GM06990 (cell line): ENCODE results near the gene PIWIL1.

Source experiments
- DNase-seq: peaks from one replicate; pipeline ENCODE4 v3.0.0-alpha.2; 2011; ENCODE audit not compliant: insufficient read length; ENCODE audit errors: extremely low read depth
- H3K27me3 ChIP-seq: replicated peaks from 2 replicates; pipeline ENCODE4 v1.6.0; 2011; ENCODE audit warnings: low read length; ENCODE audit not compliant: control insufficient read depth, insufficient read depth
- H3K36me3 ChIP-seq: 2 replicates; pipeline ENCODE4 v1.5.1; 2011; ENCODE audit warnings: low read length; ENCODE audit not compliant: control insufficient read depth, insufficient read depth
- H3K4me3 ChIP-seq: replicated peaks from 2 replicates; pipeline ENCODE4 v1.5.1; 2011; ENCODE audit warnings: low read depth, mild to moderate bottlenecking, control low read depth, low read length
- TF ChIP-seq, protein P1 (sequence below): IDR thresholded peaks from 2 replicates; pipeline ENCODE4 v1.5.1; 2011; ENCODE audit warnings: low read length, control low read depth, mild to moderate bottlenecking, inconsistent platforms; ENCODE audit not compliant: insufficient read depth, poor library complexity, severe bottlenecking

The PIWIL1 gene

DNA sequence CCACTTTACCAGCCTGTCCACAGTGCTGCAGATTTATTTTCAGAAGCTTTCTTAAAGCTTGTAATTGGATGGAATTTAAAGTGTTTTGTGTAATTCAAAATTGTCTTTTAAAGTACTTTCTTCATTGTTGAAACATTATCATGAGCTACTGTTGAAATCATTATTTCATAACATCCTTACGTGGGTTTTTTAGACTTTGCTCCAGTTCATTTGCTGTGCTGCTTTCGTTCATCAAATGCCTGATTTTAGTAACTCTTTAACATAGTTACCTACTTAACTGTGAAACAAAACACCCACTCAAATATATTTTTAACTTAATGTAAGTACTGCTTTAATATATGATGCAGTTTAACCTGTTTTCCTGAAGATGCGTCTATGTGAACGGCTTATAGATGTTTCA lies 47.5 kb downstream of the PIWIL1 start:
- TF ChIP-seq, protein P1, sequence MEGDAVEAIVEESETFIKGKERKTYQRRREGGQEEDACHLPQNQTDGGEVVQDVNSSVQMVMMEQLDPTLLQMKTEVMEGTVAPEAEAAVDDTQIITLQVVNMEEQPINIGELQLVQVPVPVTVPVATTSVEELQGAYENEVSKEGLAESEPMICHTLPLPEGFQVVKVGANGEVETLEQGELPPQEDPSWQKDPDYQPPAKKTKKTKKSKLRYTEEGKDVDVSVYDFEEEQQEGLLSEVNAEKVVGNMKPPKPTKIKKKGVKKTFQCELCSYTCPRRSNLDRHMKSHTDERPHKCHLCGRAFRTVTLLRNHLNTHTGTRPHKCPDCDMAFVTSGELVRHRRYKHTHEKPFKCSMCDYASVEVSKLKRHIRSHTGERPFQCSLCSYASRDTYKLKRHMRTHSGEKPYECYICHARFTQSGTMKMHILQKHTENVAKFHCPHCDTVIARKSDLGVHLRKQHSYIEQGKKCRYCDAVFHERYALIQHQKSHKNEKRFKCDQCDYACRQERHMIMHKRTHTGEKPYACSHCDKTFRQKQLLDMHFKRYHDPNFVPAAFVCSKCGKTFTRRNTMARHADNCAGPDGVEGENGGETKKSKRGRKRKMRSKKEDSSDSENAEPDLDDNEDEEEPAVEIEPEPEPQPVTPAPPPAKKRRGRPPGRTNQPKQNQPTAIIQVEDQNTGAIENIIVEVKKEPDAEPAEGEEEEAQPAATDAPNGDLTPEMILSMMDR, result no peak
- H3K4me3 ChIP-seq, result no peak overlapping the region
- no peaks in the 10 kb centered on the region for H3K27me3 ChIP-seq
- DNase-seq, result no peak
- no peaks in the 10 kb centered on the region for H3K36me3 ChIP-seq

DNA sequence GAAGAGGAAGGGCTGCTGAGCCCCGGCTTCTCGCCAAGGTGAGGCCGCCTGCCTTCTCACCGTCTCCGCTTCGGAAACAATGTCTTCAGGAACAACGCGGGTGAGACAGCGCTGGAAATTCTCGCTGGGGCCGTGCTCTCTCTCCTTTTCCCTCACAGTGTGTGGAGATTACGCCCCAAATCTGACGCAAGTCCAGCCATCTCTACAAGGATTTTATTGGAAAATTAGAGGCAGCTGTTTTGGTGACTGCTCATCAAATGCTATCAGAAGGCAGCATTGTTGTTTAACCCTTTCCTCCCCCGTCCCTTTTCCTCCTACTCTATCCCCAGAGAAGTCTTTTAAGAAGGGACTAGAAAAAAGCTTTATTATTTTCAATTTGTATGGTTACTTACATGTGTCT lies 53.5 kb downstream of the PIWIL1 start:
- Histone ChIP-seq H3K36me3 (no peaks in the 10 kb centered on the region), H3K4me3 (no peak overlapping the region), H3K27me3 (no peaks in the 10 kb centered on the region)
- TF ChIP-seq, protein P1, result no peak
- DNase-seq, result no peak

DNA sequence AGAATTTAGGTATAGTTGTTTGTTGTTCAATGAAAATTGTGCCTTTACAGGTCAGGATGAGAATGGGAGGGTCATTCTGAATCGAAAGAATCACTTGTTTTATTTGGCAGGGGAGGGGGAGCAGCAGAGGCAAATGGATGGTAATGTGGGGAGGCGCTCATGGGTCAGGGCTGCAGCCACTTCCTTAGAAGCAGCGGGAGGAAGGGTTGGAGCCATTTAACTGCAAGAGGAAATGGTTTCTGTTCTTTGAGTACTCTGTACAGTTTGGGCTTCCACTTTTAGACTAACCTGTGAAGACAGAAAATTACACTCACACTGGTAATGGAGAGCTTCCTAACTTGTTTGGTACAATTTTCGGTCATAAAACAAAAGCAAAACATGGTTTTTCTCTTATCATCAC lies 57.2 kb downstream of the PIWIL1 start:
- TF ChIP-seq, protein P1, result no peak
- Histone ChIP-seq H3K4me3 (no peak overlapping the region), H3K27me3 (no peaks in the 10 kb centered on the region), H3K36me3 (no peaks in the 10 kb centered on the region)
- DNase-seq, result no peak

DNA sequence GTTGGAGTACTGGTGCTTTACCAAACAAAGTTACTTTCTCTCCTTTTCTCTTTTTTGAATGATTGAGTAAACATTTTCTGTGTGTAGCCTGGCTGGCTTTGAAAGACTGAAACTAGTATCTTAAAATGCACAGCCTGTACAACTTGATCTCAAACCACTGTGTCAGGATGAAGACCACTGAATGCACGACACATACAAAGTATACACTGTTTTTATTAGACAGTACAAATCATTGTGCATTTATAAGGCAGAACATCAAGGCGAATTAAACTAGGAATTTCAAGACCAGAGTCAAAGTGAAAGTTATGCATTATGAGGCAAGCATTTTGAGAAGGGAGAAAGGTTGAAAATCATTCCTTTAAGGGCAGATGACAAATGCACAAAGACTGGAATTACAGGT lies 59.0 kb downstream of the PIWIL1 start:
- Histone ChIP-seq H3K27me3 (no peaks in the 10 kb centered on the region), H3K4me3 (no peak overlapping the region), H3K36me3 (no peaks in the 10 kb centered on the region)
- TF ChIP-seq, protein P1, result no peak
- no peak for DNase-seq

DNA sequence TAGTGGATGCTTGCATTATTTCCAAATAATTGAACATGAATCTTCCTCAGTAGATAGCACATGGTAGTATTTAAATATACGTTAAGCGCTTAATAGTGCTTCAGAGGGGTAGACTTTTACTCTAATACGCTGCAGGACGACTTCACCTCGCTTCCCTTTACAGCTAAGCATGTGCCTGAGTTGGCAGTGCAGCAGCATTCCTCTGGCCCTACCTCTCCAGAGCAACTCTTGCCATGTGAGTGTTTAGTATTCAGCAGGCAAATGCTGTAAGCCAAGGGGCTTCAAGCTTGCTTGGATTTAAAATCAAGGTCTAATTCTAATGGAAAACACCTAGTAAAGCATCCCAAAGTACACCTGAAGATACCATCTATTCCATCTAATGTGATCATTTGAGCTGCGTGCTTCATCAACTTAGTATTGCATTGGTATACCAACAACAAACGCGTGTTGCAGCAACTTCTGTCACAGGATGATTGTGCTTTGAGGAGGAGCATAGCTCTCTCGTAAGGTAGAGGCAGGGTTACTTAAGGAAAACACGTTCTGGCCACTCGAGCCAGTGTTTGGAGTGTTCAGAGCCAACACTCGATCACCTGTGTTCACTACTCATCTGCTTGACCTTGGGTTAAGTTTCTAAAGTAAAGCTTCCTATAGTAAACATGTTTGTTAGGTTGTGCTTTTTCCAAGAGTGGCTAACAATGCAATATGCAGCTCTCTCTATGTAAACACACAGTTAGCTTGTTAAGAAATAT lies 60.6 kb downstream of the PIWIL1 start:
- no peak for DNase-seq
- Histone ChIP-seq H3K27me3 (no peaks in the 10 kb centered on the region), H3K4me3 (no peak overlapping the region), H3K36me3 (no peaks in the 10 kb centered on the region)
- TF ChIP-seq, protein P1, result no peak

DNA sequence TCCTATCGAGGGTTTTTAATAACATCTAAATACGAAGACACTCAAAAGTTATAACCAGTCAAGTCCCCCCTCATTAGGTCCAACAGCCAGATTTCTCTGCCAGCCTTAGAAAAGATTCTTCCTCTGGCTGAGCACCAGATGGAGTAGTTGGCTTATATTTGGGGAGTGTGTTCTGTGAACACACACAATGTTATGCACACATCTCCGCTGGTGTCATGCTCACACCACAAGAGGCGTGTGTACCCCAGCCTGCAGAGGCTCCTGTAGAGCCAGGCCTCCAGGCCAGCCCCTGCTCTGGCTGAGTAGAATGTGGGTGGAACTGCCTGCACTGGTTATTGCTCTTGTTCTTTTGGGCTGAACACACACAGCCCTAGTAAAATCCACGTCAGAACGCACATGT lies 64.0 kb downstream of the PIWIL1 start:
- Histone ChIP-seq H3K36me3 (no peaks in the 10 kb centered on the region), H3K27me3 (no peaks in the 10 kb centered on the region), H3K4me3 (no peak overlapping the region)
- no peak for DNase-seq
- TF ChIP-seq, protein P1, result no peak
